GM19099 (cell line): ENCODE measurements around the gene MPEG1.

Experiments
- POLR2A ChIP-seq: IDR thresholded peaks from 3 replicates; pipeline ENCODE4 v1.6.1; 2011; ENCODE audit warnings: low read depth; ENCODE audit not compliant: insufficient read length; ENCODE audit errors: extremely low read depth

The MPEG1 gene

GRCh38 chr11:59212744-59213631 lies at the start of gene MPEG1:
MPEG1 (minus strand) TSS chr11:59212927; CDS start chr11:59212865, 62 bp downstream.
- TF ChIP-seq POLR2A = peak; percentile 55

- no peak for TF ChIP-seq POLR2A
These were observed 49.6 kb upstream of the MPEG1 start for GRCh38 chr11:59262177-59262818.

GRCh38 chr11:59261150-59261549 lies 48.4 kb upstream of the MPEG1 start:
- TF ChIP-seq POLR2A = no peak

GRCh38 chr11:59259867-59260475 lies 47.2 kb upstream of the MPEG1 start:
- TF ChIP-seq POLR2A = no peak

GRCh38 chr11:59259047-59259446 lies 46.3 kb upstream of the MPEG1 start:
- no peak for TF ChIP-seq POLR2A

- no peak for TF ChIP-seq POLR2A
These were observed 42.6 kb upstream of the MPEG1 start for GRCh38 chr11:59255281-59255680.

GRCh38 chr11:59254286-59254685 lies 41.6 kb upstream of the MPEG1 start:
- TF ChIP-seq POLR2A = no peak

GRCh38 chr11:59253001-59253400 lies 40.3 kb upstream of the MPEG1 start:
- no peak for TF ChIP-seq POLR2A

GRCh38 chr11:59249535-59249934 lies 36.8 kb upstream of the MPEG1 start:
- TF ChIP-seq POLR2A = no peak

GRCh38 chr11:59247531-59248227 lies 35.0 kb upstream of the MPEG1 start:
- no peak for TF ChIP-seq POLR2A

- TF ChIP-seq POLR2A = no peak
These were observed 30.9 kb upstream of the MPEG1 start for GRCh38 chr11:59243633-59244032.

- no peak for TF ChIP-seq POLR2A
These were observed 27.6 kb upstream of the MPEG1 start for GRCh38 chr11:59240322-59240721.

GRCh38 chr11:59226396-59226795 lies 13.7 kb upstream of the MPEG1 start:
- no peak for TF ChIP-seq POLR2A

- no peak for TF ChIP-seq POLR2A
These were observed 12.3 kb upstream of the MPEG1 start for GRCh38 chr11:59225017-59225416.

GRCh38 chr11:59224351-59224928 lies 11.7 kb upstream of the MPEG1 start:
- no peak for TF ChIP-seq POLR2A
